Measurements from ENCODE around the gene PROK1. TPM values are rescaled to one million over a fixed set of nuclear protein-coding genes. Genes with fewer than 3 reads are reported as not detected.

Gene PROK1
- total RNA-seq, 1 experiment from 2014 or later: 0.22 TPM

DNA sequence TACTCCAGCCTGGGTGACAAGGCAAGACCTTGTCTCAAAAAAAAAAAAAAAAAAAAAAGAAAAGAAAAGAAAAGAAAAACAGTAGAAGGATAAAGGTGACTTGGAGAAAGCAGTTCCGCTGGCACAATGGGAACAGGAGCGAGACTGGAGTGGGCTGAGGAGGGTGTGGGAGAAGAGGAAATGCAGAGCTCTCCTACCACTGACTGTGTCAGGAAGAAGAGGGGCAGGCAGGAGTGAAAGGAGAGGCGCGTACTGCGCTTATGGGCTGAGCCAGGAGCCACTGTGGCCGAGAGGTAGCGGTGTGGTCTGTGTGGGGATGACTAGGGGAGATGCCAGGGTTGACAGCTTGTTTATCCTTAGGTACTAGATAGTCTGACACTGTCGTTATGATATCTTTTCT lies 6.4 kb upstream of the PROK1 start:
- H3K4me2 ChIP-seq (ENCODE audit: low read length): no peak overlapping the region
- intact Hi-C loops (cut with micrococcal nuclease): no loop called here
- no peaks in the 10 kb centered on the region for H3K79me2 ChIP-seq (ENCODE audit: insufficient read depth, low read length)
- peaks cover 12% of the 10 kb centered on the region for H3K27me3 ChIP-seq (ENCODE audit: insufficient read depth, low read length)
- no peaks in the 10 kb centered on the region for H3K36me3 ChIP-seq (ENCODE audit: control insufficient read depth in 1 of 2, insufficient read depth in 2 of 2, low read length in 2 of 2)
- DNase-seq (ENCODE audit: low read depth, low spot score) (no peak), ATAC-seq (no peak)
- RAD21 ChIA-PET (ENCODE audit: low non-redundant PET in 1 of 2, low total read pairs in 2 of 2, uncharacterized antibody in 2 of 2, unreplicated experiment in 2 of 2): no interaction called here
- no peaks in the 10 kb centered on the region for H3K4me1 ChIP-seq (ENCODE audit: control insufficient read depth in 1 of 2, insufficient read depth in 2 of 2, low read length in 2 of 2)
- H4K20me1 ChIP-seq (ENCODE audit: insufficient read depth): no peaks in the 10 kb centered on the region
- no peak overlapping the region for H3K27ac ChIP-seq (ENCODE audit: low read depth, low read length)
- BruUV-seq (replicated peaks): no TSS peak
- POLR2A ChIA-PET: no interaction called here
- CTCF ChIA-PET: interaction anchor here (0.7 kb wide), 1 partner anchor 9 kb away, joined by 3 read pairs; no protein-coding TSS in a partner anchor
- no peak for TF ChIP-seq TCF7L2 (IDR thresholded peaks at IDR 0.05; ENCODE audit: borderline replicate concordance, extremely low read depth, insufficient read depth, insufficient read length)
- TF ChIP-seq, protein P1, sequence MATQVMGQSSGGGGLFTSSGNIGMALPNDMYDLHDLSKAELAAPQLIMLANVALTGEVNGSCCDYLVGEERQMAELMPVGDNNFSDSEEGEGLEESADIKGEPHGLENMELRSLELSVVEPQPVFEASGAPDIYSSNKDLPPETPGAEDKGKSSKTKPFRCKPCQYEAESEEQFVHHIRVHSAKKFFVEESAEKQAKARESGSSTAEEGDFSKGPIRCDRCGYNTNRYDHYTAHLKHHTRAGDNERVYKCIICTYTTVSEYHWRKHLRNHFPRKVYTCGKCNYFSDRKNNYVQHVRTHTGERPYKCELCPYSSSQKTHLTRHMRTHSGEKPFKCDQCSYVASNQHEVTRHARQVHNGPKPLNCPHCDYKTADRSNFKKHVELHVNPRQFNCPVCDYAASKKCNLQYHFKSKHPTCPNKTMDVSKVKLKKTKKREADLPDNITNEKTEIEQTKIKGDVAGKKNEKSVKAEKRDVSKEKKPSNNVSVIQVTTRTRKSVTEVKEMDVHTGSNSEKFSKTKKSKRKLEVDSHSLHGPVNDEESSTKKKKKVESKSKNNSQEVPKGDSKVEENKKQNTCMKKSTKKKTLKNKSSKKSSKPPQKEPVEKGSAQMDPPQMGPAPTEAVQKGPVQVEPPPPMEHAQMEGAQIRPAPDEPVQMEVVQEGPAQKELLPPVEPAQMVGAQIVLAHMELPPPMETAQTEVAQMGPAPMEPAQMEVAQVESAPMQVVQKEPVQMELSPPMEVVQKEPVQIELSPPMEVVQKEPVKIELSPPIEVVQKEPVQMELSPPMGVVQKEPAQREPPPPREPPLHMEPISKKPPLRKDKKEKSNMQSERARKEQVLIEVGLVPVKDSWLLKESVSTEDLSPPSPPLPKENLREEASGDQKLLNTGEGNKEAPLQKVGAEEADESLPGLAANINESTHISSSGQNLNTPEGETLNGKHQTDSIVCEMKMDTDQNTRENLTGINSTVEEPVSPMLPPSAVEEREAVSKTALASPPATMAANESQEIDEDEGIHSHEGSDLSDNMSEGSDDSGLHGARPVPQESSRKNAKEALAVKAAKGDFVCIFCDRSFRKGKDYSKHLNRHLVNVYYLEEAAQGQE (IDR thresholded peaks at IDR 0.05; ENCODE audit: low read depth): no peak
- no peak for TF ChIP-seq CEBPB (IDR thresholded peaks at IDR 0.05; ENCODE audit: low read depth)
- no peak for TF ChIP-seq ELF1 (IDR thresholded peaks at IDR 0.05; ENCODE audit: borderline replicate concordance, low read depth)
- TF ChIP-seq ZFX (IDR thresholded peaks at IDR 0.05): no peak
- TF ChIP-seq POLR2A (IDR thresholded peaks at IDR 0.05; ENCODE audit: borderline replicate concordance, extremely low read depth, insufficient read depth, insufficient read length): no peak
- no peak for TF ChIP-seq RAD21 (IDR thresholded peaks at IDR 0.05; ENCODE audit: low read depth)
- no peak for TF ChIP-seq FOSL1 (IDR thresholded peaks at IDR 0.05; ENCODE audit: low read depth)
- no peak for TF ChIP-seq SP1 (IDR thresholded peaks at IDR 0.05; ENCODE audit: low read depth)
- TF ChIP-seq POLR2AphosphoS5 (IDR thresholded peaks at IDR 0.05; ENCODE audit: low read depth, low read length): no peak
- no peak for TF ChIP-seq JUND (IDR thresholded peaks at IDR 0.05)
- no peak for TF ChIP-seq ZNF274 (IDR thresholded peaks at IDR 0.05; ENCODE audit: low read depth, low read length)
- TF ChIP-seq CBX3 (IDR thresholded peaks at IDR 0.05; ENCODE audit: low read depth): no peak
- TF ChIP-seq, protein P2, sequence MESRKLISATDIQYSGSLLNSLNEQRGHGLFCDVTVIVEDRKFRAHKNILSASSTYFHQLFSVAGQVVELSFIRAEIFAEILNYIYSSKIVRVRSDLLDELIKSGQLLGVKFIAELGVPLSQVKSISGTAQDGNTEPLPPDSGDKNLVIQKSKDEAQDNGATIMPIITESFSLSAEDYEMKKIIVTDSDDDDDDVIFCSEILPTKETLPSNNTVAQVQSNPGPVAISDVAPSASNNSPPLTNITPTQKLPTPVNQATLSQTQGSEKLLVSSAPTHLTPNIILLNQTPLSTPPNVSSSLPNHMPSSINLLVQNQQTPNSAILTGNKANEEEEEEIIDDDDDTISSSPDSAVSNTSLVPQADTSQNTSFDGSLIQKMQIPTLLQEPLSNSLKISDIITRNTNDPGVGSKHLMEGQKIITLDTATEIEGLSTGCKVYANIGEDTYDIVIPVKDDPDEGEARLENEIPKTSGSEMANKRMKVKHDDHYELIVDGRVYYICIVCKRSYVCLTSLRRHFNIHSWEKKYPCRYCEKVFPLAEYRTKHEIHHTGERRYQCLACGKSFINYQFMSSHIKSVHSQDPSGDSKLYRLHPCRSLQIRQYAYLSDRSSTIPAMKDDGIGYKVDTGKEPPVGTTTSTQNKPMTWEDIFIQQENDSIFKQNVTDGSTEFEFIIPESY (IDR thresholded peaks at IDR 0.05; ENCODE audit: extremely low read depth, insufficient replicate concordance, low read length): no peak
- no peaks in the 10 kb centered on the region for H3K9me3 ChIP-seq (ENCODE audit: control insufficient read depth in 1 of 2, insufficient read depth in 1 of 2, low read depth in 1 of 2, low read length in 2 of 2)
- H3K4me3 ChIP-seq (replicated peaks in 1 of 2; ENCODE audit: low read depth in 1 of 2, low read length in 2 of 2): no peak overlapping the region
- no peak overlapping the region for H2AFZ ChIP-seq (ENCODE audit: low read depth, low read length, poor library complexity, severe bottlenecking)
- H3K9me2 ChIP-seq (ENCODE audit: insufficient read depth): no peaks in the 10 kb centered on the region
- no peak overlapping the region for H3K9ac ChIP-seq (ENCODE audit: low read length)

Data from HCT116 (cell line).